Vagina (tissue), 2 donors: ENCODE measurements around the gene MAST4. TPM values are rescaled to one million over a fixed set of nuclear protein-coding genes. Genes with fewer than 3 reads are reported as not detected.

Experiments
- DNase-seq, 2 donors: peaks; one replicate each; pipeline ENCODE4 v3.0.0-alpha.2; 2017; ENCODE audit errors: extremely low spot score in 2 of 2
- H3K27ac ChIP-seq: fragments of 200-600 bp; sonication (generic); one replicate; pipeline ENCODE4 v1.5.1; 2019
- H3K27me3 ChIP-seq: fragments of 200-600 bp; sonication (generic); one replicate; pipeline ENCODE4 v1.5.1; 2019
- H3K36me3 ChIP-seq, 2 donors: fragments of 200-600 bp; sonication (generic); one replicate each; pipeline ENCODE4 v1.5.1; 2017 to 2019
- H3K4me1 ChIP-seq: fragments of 200-600 bp; sonication (generic); one replicate; pipeline ENCODE4 v1.5.1; 2019
- H3K4me3 ChIP-seq, 2 donors: fragments of 200-600 bp; sonication (generic); 1 replicate in 1 of 2; 2 replicates in 1 of 2; pipeline ENCODE4 v1.5.1; 2016 to 2019
- H3K9me3 ChIP-seq: fragments of 200-600 bp; sonication (generic); one replicate; pipeline ENCODE4 v1.5.1; 2019
- CTCF ChIP-seq, 3 experiments: fragments of 450-650 bp in 2 of 3; fragments of 200-600 bp in 1 of 3; sonication (generic) in 1 of 3; IDR thresholded peaks; one replicate each; pipeline ENCODE4 v1.5.1; 2017 to 2019; ENCODE audit warnings: antibody characterized with exemption in 3 of 3, mild to moderate bottlenecking in 2 of 3, moderate library complexity in 2 of 3
- POLR2A ChIP-seq, 2 donors: fragments of 450-650 bp; IDR thresholded peaks; one replicate each; pipeline ENCODE4 v1.6.1; 2017; ENCODE audit warnings: antibody characterized with exemption in 2 of 2, mild to moderate bottlenecking in 2 of 2, moderate library complexity in 2 of 2
- POLR2AphosphoS5 ChIP-seq, 2 donors: sonication (generic); formaldehyde crosslinking; IDR thresholded peaks; one replicate each; pipeline ENCODE4 v1.9.0; 2017; ENCODE audit warnings: antibody characterized with exemption in 2 of 2, mild to moderate bottlenecking in 2 of 2, low read depth in 1 of 2; ENCODE audit not compliant: insufficient read depth in 1 of 2
- intact Hi-C: fragments of 100-400 bp; cut with DNase I; formaldehyde crosslinking; loops from one replicate; pipeline ENCODE4 v1.15.1; 2023
- total RNA-seq: library from RNA; depleted of rRNA; stranded (reverse); fragments of >200 nt; gene quantifications from one replicate; pipeline ENCODE4 v1.2.3, GENCODE V29; 2016

The MAST4 gene
- total RNA-seq, 1 donor from 2014 or later, result 85.9 TPM

DNA sequence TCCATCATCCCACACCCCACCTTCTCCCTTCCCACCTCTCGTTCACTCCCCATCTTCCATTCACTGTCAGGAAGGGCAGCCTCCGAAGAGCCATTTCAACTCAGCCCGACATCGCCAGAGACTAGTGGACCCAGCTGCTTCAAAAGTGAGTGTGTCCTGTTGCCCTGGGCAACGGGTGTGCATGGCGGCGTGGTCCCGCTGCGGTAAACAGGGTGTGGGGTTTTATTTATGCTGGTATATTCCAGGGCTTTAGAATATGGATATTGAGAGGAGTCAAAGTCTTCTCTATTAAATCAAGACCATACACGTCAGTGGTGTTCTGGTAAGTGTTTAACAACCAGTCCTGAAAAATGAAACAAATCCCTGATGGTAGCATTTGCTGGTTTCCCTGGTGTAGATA, 274.5 kb downstream of the MAST4 start:
- no peak for DNase-seq
- TF ChIP-seq POLR2AphosphoS5 (IDR thresholded peaks at IDR 0.05; ENCODE audit: insufficient read depth in 1 of 2, low read depth in 1 of 2) (no peak), POLR2A (IDR thresholded peaks at IDR 0.05) (no peak), CTCF (IDR thresholded peaks at IDR 0.05) (no peak)

DNA sequence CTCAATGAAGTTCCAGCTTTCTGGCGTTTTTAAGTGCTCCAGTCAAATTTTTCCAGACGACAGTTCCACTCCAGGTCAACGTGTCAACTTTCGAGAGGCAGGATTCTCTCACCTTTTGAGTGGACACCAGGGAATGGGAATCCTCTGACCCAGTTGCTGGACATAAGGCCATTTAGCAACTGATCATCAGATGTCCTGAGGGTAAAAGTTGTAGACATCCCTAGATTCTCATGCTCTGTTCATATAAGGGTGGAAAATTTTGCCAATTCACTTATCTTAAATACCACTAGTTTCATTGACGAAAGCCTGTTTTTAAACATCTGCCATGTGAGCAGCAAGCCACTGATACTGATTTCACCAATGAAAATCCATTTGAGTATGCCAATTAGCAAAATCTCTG, 275.5 kb downstream of the MAST4 start:
- H3K27ac ChIP-seq, result no peak overlapping the region
- DNase-seq, result no peak
- no peaks in the 10 kb centered on the region for H3K36me3 ChIP-seq
- no peaks in the 10 kb centered on the region for H3K9me3 ChIP-seq
- no peaks in the 10 kb centered on the region for H3K27me3 ChIP-seq
- H3K4me3 ChIP-seq, result no peak overlapping the region
- intact Hi-C loops, result no loop called here
- no peaks in the 10 kb centered on the region for H3K4me1 ChIP-seq
- TF ChIP-seq POLR2A (IDR thresholded peaks at IDR 0.05), result no peak
- no peak for TF ChIP-seq POLR2AphosphoS5 (IDR thresholded peaks at IDR 0.05; ENCODE audit: insufficient read depth in 1 of 2, low read depth in 1 of 2)
- no peak for TF ChIP-seq CTCF (IDR thresholded peaks at IDR 0.05)

More for the DNA sequence above, 274.5 kb downstream of the MAST4 start:
- Histone ChIP-seq H3K4me1 (no peaks in the 10 kb centered on the region), H3K9me3 (no peaks in the 10 kb centered on the region), H3K27me3 (no peaks in the 10 kb centered on the region), H3K27ac (no peak overlapping the region), H3K4me3 (no peak overlapping the region), H3K36me3 (no peaks in the 10 kb centered on the region)
- intact Hi-C loops, result no loop called here

GRCh38 chr5:66872736-66873331, 276.6 kb downstream of the MAST4 start:
- no peak overlapping the region for H3K27ac ChIP-seq
- TF ChIP-seq CTCF (IDR thresholded peaks at IDR 0.05) (no peak), POLR2AphosphoS5 (IDR thresholded peaks at IDR 0.05; ENCODE audit: insufficient read depth in 1 of 2, low read depth in 1 of 2) (no peak), POLR2A (IDR thresholded peaks at IDR 0.05) (no peak)
- H3K27me3 ChIP-seq, result no peaks in the 10 kb centered on the region
- no peak for DNase-seq
- no peaks in the 10 kb centered on the region for H3K4me1 ChIP-seq
- no peaks in the 10 kb centered on the region for H3K36me3 ChIP-seq
- H3K9me3 ChIP-seq, result no peaks in the 10 kb centered on the region
- intact Hi-C loops, result no loop called here
- no peak overlapping the region for H3K4me3 ChIP-seq

DNA sequence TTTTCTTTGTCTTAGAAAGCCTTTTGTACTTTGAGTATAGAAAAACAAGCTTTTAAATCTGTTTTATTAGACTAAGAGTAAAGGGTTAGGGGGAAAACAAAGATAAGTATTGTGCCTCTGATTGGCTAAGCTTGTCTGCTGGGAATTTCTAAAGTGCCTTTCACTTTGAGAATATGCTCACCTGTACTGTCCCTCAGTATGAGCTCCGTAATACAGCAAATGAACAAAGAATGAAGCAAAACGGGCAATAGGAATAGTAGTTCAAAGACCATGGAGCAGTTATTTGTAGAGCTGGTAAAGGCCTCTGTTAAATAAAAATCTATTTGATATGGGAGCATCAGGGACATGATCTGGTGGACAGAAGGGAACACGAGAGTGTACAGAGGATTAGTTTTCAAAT, 277.8 kb downstream of the MAST4 start:
- intact Hi-C loops, result no loop called here
- Histone ChIP-seq H3K4me3 (no peak overlapping the region), H3K9me3 (no peaks in the 10 kb centered on the region), H3K27ac (no peak overlapping the region), H3K27me3 (no peaks in the 10 kb centered on the region), H3K4me1 (no peaks in the 10 kb centered on the region), H3K36me3 (no peaks in the 10 kb centered on the region)
- TF ChIP-seq CTCF (IDR thresholded peaks at IDR 0.05), result no peak
- TF ChIP-seq POLR2AphosphoS5 (IDR thresholded peaks at IDR 0.05; ENCODE audit: insufficient read depth in 1 of 2, low read depth in 1 of 2), result no peak
- TF ChIP-seq POLR2A (IDR thresholded peaks at IDR 0.05), result no peak
- DNase-seq, result no peak

DNA sequence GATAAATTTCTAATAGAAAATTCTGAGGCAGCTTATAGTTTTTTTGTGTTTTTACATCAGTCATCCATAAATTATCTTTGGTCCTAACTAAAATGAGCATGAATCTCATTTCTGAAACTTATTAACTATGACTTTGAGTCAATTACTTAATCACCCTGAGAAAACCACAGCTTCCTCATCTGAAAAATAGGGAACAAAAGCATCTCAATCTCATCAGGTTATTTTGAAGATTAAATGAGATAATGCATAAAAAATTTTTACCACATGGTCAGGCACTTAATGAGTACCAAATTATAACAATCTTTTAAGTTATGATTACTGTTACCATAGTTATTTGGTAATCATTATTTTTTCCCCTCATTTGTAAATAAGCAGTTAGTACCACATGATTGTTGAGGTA, 279.1 kb downstream of the MAST4 start:
- H3K27me3 ChIP-seq, result no peaks in the 10 kb centered on the region
- no peak overlapping the region for H3K27ac ChIP-seq
- intact Hi-C loops, result no loop called here
- no peaks in the 10 kb centered on the region for H3K9me3 ChIP-seq
- TF ChIP-seq POLR2AphosphoS5 (IDR thresholded peaks at IDR 0.05; ENCODE audit: insufficient read depth in 1 of 2, low read depth in 1 of 2), result no peak
- no peak for TF ChIP-seq CTCF (IDR thresholded peaks at IDR 0.05)
- TF ChIP-seq POLR2A (IDR thresholded peaks at IDR 0.05), result no peak
- H3K4me3 ChIP-seq, result no peak overlapping the region
- H3K4me1 ChIP-seq, result no peaks in the 10 kb centered on the region
- no peak for DNase-seq
- H3K36me3 ChIP-seq, result no peaks in the 10 kb centered on the region
